ENCODE measurements around the gene RANBP10. TPM values are rescaled to one million over a fixed set of nuclear protein-coding genes. Genes with fewer than 3 reads are reported as not detected.

RANBP10 gene
- total RNA-seq, 3 donors from 2014 or later (not counting 1 experiment from before 2014, with no cell fraction given), result 20.9 to 25.8 (median 24.5) TPM

DNA sequence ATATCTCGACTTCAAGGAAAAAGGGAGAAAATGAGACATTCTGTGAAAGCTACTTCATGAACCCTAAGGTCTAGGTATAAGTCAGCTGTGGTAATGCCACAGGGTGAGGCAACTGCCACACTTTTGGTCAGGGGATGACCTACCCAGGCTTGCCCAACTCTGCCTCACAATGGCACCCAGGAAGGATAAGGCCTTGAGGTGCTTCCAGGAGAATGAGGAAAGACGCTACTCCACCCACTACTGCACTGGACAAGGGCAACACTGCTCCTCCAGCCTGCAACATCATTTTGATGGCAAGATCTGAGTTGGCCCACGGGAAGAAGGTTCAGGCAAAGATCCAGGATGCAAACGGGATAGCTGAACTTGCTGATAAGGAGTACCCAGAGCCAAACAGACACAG lies 65.2 kb downstream of the RANBP10 start:
- Mint-ChIP-seq H3K27ac (no peak overlapping the region), H3K4me1 (peaks cover 0 to 9% of the 10 kb centered on the region in 2 donors), H3K4me3 (no peak overlapping the region), H3K9me3 (no peaks in the 10 kb centered on the region), H3K27me3 (ENCODE audit: low read depth in 2 of 2) (no peaks in the 10 kb centered on the region), H3K36me3 (no peaks in the 10 kb centered on the region)
- no peaks in the 10 kb centered on the region for H3K27me3 ChIP-seq (ENCODE audit: control insufficient read depth, insufficient read depth, low read length)
- TF ChIP-seq, protein P1, sequence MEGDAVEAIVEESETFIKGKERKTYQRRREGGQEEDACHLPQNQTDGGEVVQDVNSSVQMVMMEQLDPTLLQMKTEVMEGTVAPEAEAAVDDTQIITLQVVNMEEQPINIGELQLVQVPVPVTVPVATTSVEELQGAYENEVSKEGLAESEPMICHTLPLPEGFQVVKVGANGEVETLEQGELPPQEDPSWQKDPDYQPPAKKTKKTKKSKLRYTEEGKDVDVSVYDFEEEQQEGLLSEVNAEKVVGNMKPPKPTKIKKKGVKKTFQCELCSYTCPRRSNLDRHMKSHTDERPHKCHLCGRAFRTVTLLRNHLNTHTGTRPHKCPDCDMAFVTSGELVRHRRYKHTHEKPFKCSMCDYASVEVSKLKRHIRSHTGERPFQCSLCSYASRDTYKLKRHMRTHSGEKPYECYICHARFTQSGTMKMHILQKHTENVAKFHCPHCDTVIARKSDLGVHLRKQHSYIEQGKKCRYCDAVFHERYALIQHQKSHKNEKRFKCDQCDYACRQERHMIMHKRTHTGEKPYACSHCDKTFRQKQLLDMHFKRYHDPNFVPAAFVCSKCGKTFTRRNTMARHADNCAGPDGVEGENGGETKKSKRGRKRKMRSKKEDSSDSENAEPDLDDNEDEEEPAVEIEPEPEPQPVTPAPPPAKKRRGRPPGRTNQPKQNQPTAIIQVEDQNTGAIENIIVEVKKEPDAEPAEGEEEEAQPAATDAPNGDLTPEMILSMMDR (IDR thresholded peaks at IDR 0.05), result no peak
- ATAC-seq, result no peak
- peaks cover 29% of the 10 kb centered on the region for H3K36me3 ChIP-seq (ENCODE audit: control insufficient read depth, insufficient read depth, low read length)
- DNase-seq, result no peak
- H3K4me3 ChIP-seq (ENCODE audit: low read length), result no peak overlapping the region
- intact Hi-C loops (cut with micrococcal nuclease), result no loop called here
- WGBS (ENCODE audit: insufficient coverage), result 96% methylated on average over 4 of the region's 4 CpGs
- no peak overlapping the region for H3K27ac ChIP-seq (ENCODE audit: low read length)
- no peaks in the 10 kb centered on the region for H3K9me3 ChIP-seq (ENCODE audit: control insufficient read depth, insufficient read depth, low read length)
- H3K4me1 ChIP-seq (ENCODE audit: control insufficient read depth, insufficient read depth, low read length), result no peaks in the 10 kb centered on the region

DNA sequence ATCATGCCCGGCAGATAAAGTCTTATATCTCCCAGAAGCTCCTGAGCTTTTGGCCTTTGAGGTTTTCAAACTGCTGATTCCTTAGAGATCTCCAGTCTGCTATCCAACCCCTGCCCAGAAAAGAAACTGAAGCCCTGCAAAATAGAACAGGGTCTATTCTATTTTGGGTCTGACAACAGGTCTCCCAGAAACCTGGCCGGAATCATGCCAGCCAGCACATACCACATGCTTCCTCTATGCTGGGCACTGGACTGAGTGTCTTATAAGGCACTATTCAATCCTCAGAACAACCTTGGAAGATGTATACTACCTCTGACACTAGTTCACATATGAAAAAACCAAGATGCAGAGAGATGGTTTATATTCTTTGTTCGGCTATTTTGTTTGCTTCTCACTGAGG lies 66.0 kb downstream of the RANBP10 start:
- 100% methylated on average over 3 of the region's 3 CpGs for WGBS (ENCODE audit: insufficient coverage)

DNA sequence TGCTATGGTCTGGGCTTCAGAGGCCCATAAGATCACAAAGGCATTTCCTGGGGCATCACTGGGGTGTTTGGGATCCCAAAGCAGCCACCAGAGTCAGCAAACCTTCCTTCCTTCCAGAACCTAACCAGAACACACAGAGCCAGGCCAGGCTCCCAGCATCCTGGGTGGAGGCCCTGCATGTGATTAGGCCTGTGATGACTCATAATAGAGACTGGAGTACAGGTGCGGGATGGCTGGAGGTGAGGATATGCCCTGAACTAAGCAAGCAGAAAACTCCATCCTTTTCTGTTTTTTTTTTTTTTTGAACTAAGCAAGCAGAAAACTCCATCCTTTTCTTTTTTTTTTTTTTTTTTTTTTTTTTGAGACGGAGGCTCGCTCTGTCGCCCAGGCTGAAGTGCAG lies 69.5 kb downstream of the RANBP10 start:
- ATAC-seq, result no peak
- H3K4me1 ChIP-seq (ENCODE audit: control insufficient read depth, insufficient read depth, low read length), result no peaks in the 10 kb centered on the region
- WGBS (ENCODE audit: insufficient coverage), result 93% methylated on average over 4 of the region's 4 CpGs
- peaks cover 0 to 4% of the 10 kb centered on the region in 2 donors for H3K4me1 Mint-ChIP-seq
- no peak overlapping the region for H3K4me3 Mint-ChIP-seq
- TF ChIP-seq, protein P1 (IDR thresholded peaks at IDR 0.05), result no peak
- H3K27me3 Mint-ChIP-seq (ENCODE audit: low read depth in 2 of 2), result no peaks in the 10 kb centered on the region
- peaks cover 22% of the 10 kb centered on the region for H3K36me3 ChIP-seq (ENCODE audit: control insufficient read depth, insufficient read depth, low read length)
- H3K9me3 Mint-ChIP-seq, result no peaks in the 10 kb centered on the region
- H3K36me3 Mint-ChIP-seq, result no peaks in the 10 kb centered on the region
- no peaks in the 10 kb centered on the region for H3K27me3 ChIP-seq (ENCODE audit: control insufficient read depth, insufficient read depth, low read length)
- H3K4me3 ChIP-seq (ENCODE audit: low read length), result no peak overlapping the region
- H3K27ac Mint-ChIP-seq, result no peak overlapping the region
- no peak for DNase-seq
- no peaks in the 10 kb centered on the region for H3K9me3 ChIP-seq (ENCODE audit: control insufficient read depth, insufficient read depth, low read length)
- H3K27ac ChIP-seq (ENCODE audit: low read length), result no peak overlapping the region
- intact Hi-C loops (cut with micrococcal nuclease), result no loop called here

More for the DNA sequence above, 66.0 kb downstream of the RANBP10 start:
- Mint-ChIP-seq H3K27ac (no peak overlapping the region), H3K36me3 (no peaks in the 10 kb centered on the region), H3K4me1 (peaks cover 0 to 9% of the 10 kb centered on the region in 2 donors), H3K9me3 (no peaks in the 10 kb centered on the region), H3K4me3 (no peak overlapping the region), H3K27me3 (ENCODE audit: low read depth in 2 of 2) (no peaks in the 10 kb centered on the region)
- ATAC-seq, result no peak
- DNase-seq, result no peak
- Histone ChIP-seq H3K4me1 (ENCODE audit: control insufficient read depth, insufficient read depth, low read length) (no peaks in the 10 kb centered on the region), H3K4me3 (ENCODE audit: low read length) (no peak overlapping the region), H3K27me3 (ENCODE audit: control insufficient read depth, insufficient read depth, low read length) (no peaks in the 10 kb centered on the region), H3K27ac (ENCODE audit: low read length) (no peak overlapping the region), H3K36me3 (ENCODE audit: control insufficient read depth, insufficient read depth, low read length) (peaks cover 29% of the 10 kb centered on the region), H3K9me3 (ENCODE audit: control insufficient read depth, insufficient read depth, low read length) (no peaks in the 10 kb centered on the region)
- TF ChIP-seq, protein P1 (IDR thresholded peaks at IDR 0.05), result no peak
- intact Hi-C loops (cut with micrococcal nuclease), result no loop called here

DNA sequence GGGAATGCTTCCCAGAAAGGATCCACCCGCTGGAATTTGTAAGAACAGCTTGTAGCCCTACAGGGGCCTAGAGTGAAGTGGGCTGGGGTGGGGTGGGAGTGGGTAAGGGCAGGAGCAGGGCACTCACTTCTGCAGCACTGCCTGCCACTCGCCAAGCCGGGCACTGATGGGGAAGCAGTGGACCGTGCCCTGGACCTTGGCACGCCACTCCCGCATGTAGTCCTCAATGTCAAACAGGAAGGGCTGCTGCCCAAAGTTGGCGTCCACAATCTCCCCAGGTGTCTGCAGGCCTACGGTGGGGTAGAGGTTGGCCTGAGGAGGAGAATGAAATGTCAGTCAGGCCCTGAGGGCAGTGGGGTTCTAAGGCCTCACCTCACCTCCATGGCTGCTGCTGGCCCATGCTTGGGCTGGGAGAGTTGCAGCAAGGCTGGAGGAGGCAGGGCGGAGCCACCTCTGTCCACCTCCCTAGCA lies 71.6 kb downstream of the RANBP10 start:
- Histone ChIP-seq H3K27ac (ENCODE audit: low read length) (no peak overlapping the region), H3K36me3 (ENCODE audit: control insufficient read depth, insufficient read depth, low read length) (peaks cover 33% of the 10 kb centered on the region), H3K27me3 (ENCODE audit: control insufficient read depth, insufficient read depth, low read length) (no peaks in the 10 kb centered on the region), H3K9me3 (ENCODE audit: control insufficient read depth, insufficient read depth, low read length) (no peaks in the 10 kb centered on the region), H3K4me1 (ENCODE audit: control insufficient read depth, insufficient read depth, low read length) (no peaks in the 10 kb centered on the region), H3K4me3 (ENCODE audit: low read length) (no peak overlapping the region)
- no peak overlapping the region for H3K27ac Mint-ChIP-seq
- peaks cover 0 to 4% of the 10 kb centered on the region in 2 donors for H3K4me1 Mint-ChIP-seq
- H3K36me3 Mint-ChIP-seq, result no peaks in the 10 kb centered on the region
- intact Hi-C loops (cut with micrococcal nuclease), result no loop called here
- TF ChIP-seq, protein P1 (IDR thresholded peaks at IDR 0.05), result no peak
- H3K4me3 Mint-ChIP-seq, result no peak overlapping the region
- no peaks in the 10 kb centered on the region for H3K9me3 Mint-ChIP-seq
- DNase-seq (no peak), ATAC-seq (no peak)
- WGBS (ENCODE audit: insufficient coverage), result 97% methylated on average over 9 of the region's 9 CpGs
- H3K27me3 Mint-ChIP-seq (ENCODE audit: low read depth in 2 of 2), result no peaks in the 10 kb centered on the region
